SK-N-SH treated with all-trans-retinoic acid at 6 μM for 48 hours (cell line): Measurements from ENCODE around the gene MEIKIN.
"Not testable (repeated sequence)": the region's sequence is repeated elsewhere in the genome, so short reads cannot be mapped to it uniquely, and the experiment has no call there.

Experiments used
- ARNTL ChIP-seq: fragments of 450-650 bp; formaldehyde crosslinking; IDR thresholded peaks from 2 replicates; pipeline ENCODE4 v1.5.0; 2020; ENCODE audit warnings: low read depth, mild to moderate bottlenecking, moderate library complexity, borderline replicate concordance
- GLIS3 ChIP-seq: fragments of 250-450 bp; sonication (Bioruptor Pico); IDR thresholded peaks from 2 replicates; pipeline ENCODE4 v1.5.0; 2020; ENCODE audit warnings: mild to moderate bottlenecking, moderate library complexity
- OSR1 ChIP-seq: fragments of 250-450 bp; sonication (Bioruptor Pico); IDR thresholded peaks from 2 replicates; pipeline ENCODE4 v1.8.0; 2022; ENCODE audit warnings: moderate library complexity, mild to moderate bottlenecking, inconsistent platforms
- PATZ1 ChIP-seq: fragments of 250-450 bp; sonication (Bioruptor Pico); IDR thresholded peaks from 2 replicates; pipeline ENCODE4 v1.8.0; 2020; ENCODE audit warnings: mild to moderate bottlenecking, moderate library complexity, borderline replicate concordance
- POU6F1 ChIP-seq: fragments of 250-450 bp; sonication (Bioruptor Pico); IDR thresholded peaks from 2 replicates; pipeline ENCODE4 v1.8.0; 2021; ENCODE audit warnings: low read depth, mild to moderate bottlenecking, moderate library complexity, borderline replicate concordance
- SNAI2 ChIP-seq: fragments of 250-450 bp; sonication (Bioruptor Pico); IDR thresholded peaks from 2 replicates; pipeline ENCODE4 v1.5.0; 2020; ENCODE audit warnings: mild to moderate bottlenecking, moderate library complexity
- TCF4 ChIP-seq: fragments of 250-450 bp; sonication (Bioruptor Pico); IDR thresholded peaks from 2 replicates; pipeline ENCODE4 v1.8.0; 2021; ENCODE audit warnings: mild to moderate bottlenecking, moderate library complexity, borderline replicate concordance
- ZC3H10 ChIP-seq: fragments of 250-450 bp; sonication (Bioruptor Pico); IDR thresholded peaks from 2 replicates; pipeline ENCODE4 v1.5.1; 2021; ENCODE audit warnings: mild to moderate bottlenecking, moderate library complexity
- ZFP30 ChIP-seq: fragments of 450-650 bp; formaldehyde crosslinking; IDR thresholded peaks from 2 replicates; pipeline ENCODE4 v1.5.0; 2022; ENCODE audit warnings: mild to moderate bottlenecking, moderate library complexity
- TF ChIP-seq, protein P1 (sequence below): fragments of 250-450 bp; sonication (Bioruptor Pico); IDR thresholded peaks from 2 replicates; pipeline ENCODE4 v1.5.1; 2021; ENCODE audit warnings: mild to moderate bottlenecking, moderate library complexity

DNA sequence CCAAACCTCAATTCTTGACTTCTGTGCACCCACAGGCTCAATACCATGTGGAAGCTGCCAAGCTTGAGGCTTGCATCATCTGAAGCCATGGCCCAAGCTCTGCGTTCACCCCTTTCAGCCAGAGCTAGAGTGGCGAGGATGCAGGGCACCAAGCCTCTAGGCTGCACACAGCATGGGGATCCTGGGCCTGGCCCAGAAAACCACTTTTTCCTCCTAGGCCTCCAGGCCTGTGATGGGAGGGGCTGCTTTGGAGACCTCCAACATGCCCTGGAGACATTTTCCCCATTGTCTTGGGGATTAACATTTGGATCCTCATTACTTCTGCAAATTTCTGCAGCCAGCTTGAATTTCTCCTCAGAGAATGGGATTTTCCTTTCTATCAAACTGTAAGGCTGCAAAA lies 112.8 kb downstream of the MEIKIN start:
- not testable (repeated sequence) for TF ChIP-seq TCF4 (CRISPR knock-in tag); ARNTL; PATZ1 (CRISPR knock-in tag); POU6F1 (CRISPR knock-in tag); ZC3H10 (CRISPR knock-in tag); OSR1 (CRISPR knock-in tag); ZFP30 (CRISPR knock-in tag); GLIS3 (CRISPR knock-in tag); SNAI2 (CRISPR knock-in tag)
- TF ChIP-seq, protein P1, sequence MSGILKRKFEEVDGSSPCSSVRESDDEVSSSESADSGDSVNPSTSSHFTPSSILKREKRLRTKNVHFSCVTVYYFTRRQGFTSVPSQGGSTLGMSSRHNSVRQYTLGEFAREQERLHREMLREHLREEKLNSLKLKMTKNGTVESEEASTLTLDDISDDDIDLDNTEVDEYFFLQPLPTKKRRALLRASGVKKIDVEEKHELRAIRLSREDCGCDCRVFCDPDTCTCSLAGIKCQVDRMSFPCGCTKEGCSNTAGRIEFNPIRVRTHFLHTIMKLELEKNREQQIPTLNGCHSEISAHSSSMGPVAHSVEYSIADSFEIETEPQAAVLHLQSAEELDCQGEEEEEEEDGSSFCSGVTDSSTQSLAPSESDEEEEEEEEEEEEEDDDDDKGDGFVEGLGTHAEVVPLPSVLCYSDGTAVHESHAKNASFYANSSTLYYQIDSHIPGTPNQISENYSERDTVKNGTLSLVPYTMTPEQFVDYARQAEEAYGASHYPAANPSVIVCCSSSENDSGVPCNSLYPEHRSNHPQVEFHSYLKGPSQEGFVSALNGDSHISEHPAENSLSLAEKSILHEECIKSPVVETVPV (CRISPR knock-in tag) = not testable (repeated sequence)
